ENCODE data around the gene HELZ2.

The HELZ2 gene

DNA sequence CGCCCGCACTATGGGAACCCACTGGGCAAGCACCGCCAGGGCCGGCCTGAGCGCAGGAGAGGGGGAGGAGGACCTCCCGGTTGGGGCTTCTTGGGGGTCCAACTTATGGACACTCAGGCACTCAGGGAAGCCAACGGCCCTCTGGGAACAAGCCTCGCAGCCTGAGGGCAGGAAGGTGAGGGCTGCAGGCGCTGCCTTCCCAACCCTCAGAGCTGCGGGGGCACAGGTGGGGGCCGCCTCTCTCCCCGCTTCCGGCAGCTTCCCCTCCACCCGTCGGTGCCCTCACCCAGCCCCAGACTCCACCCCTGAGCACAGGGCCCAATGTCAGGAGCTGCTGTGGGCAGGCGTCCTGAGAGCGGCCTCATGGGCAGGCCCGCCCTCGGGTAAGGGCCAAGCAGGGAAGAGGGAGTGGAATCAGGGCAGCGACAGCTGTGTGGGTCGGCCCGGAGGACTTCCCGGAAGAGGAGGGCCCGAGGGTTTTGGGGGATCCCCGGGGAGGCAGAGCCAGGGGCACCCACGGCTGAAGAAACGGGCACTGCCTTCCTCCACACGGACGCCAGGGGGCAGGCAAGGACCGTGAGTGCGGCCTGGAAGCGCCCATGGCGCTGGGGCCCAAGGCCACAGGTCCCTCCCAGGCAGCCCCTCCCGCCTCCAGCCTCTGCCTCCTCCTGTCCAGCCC lies 36.4 kb downstream of the HELZ2 start:
- Histone ChIP-seq H3K36me3 (ENCODE audit: control insufficient read depth in 2 of 2, insufficient read depth in 2 of 2, low read length in 2 of 2) (no peaks in the 10 kb centered on the region), H3K9me3 (ENCODE audit: control insufficient read depth in 2 of 2, low read length in 2 of 2) (no peaks in the 10 kb centered on the region), H3K4me1 (ENCODE audit: control insufficient read depth in 2 of 2, insufficient read depth in 2 of 2, low read length in 2 of 2) (peaks cover 30 to 46% of the 10 kb centered on the region in 2 donors), H3K27me3 (ENCODE audit: control insufficient read depth in 2 of 2, insufficient read depth in 2 of 2, low read length in 2 of 2) (no peaks in the 10 kb centered on the region), H3K27ac (ENCODE audit: low read depth in 2 of 2, low read length in 2 of 2) (peak overlapping the region; percentile 99), H3K9ac (ENCODE audit: low read depth in 1 of 2, low read length in 2 of 2) (peak overlapping the region; percentile 87 to 99), H3K4me3 (ENCODE audit: low read length in 2 of 2) (peak overlapping the region; percentile 78 to 80)

DNA sequence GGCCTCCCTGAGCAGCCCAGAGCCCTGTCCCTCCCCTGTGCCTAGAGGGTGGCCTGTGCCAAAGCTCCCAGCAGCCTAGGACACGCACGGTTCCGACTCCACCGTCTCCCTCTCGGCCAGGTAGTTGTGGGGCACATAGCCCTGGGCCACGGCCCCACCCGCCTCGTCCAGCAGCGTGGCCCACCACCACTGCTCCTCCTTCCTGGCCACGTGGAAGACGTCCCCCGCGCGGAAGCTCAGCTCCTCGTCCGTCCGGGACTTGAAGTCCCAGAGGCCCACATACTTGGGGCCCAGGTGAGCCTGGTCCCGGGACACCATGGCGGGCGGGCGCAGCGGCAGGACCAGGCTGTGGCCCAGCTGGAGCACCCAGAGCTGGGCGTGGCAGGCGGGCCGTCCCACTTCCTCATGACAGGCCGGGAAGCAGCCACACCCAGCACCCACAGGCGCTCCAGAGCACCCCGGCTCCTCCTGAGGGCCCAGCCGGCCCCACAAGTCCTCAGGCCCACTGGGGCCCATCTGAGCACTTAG lies 37.0 kb downstream of the HELZ2 start, which contains the start of gene PTK6:
Gene PTK6, minus strand, starts transcription at position 380 of the 528 bp plus-strand sequence. Its CDS starts 62 bp downstream, at position 318.
- Histone ChIP-seq H3K27me3 (ENCODE audit: control insufficient read depth in 2 of 2, insufficient read depth in 2 of 2, low read length in 2 of 2) (no peaks in the 10 kb centered on the region), H3K9me3 (ENCODE audit: control insufficient read depth in 2 of 2, low read length in 2 of 2) (no peaks in the 10 kb centered on the region), H3K4me3 (ENCODE audit: low read length in 2 of 2) (peak within 1 kb of the TSS; percentile 78 to 80), H3K27ac (ENCODE audit: low read depth in 2 of 2, low read length in 2 of 2) (peak within 1 kb of the TSS; percentile 99), H3K4me1 (ENCODE audit: control insufficient read depth in 2 of 2, insufficient read depth in 2 of 2, low read length in 2 of 2) (peaks cover 30 to 47% of the 10 kb centered on the region in 2 donors), H3K36me3 (ENCODE audit: control insufficient read depth in 2 of 2, insufficient read depth in 2 of 2, low read length in 2 of 2) (peaks cover 2% of the 10 kb centered on the region in 2 donors), H3K9ac (ENCODE audit: low read depth in 1 of 2, low read length in 2 of 2) (peak within 1 kb of the TSS; percentile 87 to 99)

DNA sequence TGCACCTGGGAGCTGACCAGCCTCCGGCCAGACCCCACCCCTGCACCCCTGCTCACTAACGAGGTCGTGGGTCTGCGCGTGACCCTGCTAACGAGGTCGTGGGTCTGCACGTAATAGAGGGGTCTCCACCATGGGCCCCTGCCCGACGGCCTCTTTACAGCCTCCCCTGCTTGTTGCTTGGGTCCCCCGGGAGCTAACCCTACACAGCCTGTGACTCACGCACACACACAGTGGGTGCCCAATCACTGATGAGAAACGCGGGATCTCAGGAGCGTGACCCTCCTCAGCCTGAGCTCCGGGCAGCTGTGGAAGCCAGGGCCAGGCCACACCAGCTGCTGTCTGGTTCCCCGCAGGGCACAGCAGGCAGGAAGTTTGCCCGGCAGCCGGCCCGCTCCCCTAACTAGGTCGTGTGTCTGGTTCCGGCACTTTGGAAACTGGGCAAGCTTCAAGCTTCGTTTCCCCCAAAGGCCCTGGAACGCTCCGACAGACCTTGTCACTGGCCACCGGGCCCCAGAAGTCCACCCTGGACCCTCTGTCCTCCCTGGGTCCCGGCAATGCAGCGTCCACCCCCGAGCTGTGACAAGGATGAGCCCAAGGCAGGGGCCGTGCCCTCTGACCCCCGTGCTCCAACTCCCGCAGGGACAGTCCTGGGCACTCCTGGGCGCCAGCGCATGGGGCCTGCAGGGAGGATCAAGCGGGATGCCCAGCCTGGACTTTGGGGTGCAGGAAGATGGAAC lies 37.6 kb downstream of the HELZ2 start:
- no peaks in the 10 kb centered on the region for H3K9me3 ChIP-seq (ENCODE audit: control insufficient read depth in 2 of 2, low read length in 2 of 2)
- peak overlapping the region; percentile 99 for H3K27ac ChIP-seq (ENCODE audit: low read depth in 2 of 2, low read length in 2 of 2)
- H3K9ac ChIP-seq (ENCODE audit: low read depth in 1 of 2, low read length in 2 of 2): peak overlapping the region; percentile 87 to 99
- peak overlapping the region; percentile 78 to 80 for H3K4me3 ChIP-seq (ENCODE audit: low read length in 2 of 2)
- H3K36me3 ChIP-seq (ENCODE audit: control insufficient read depth in 2 of 2, insufficient read depth in 2 of 2, low read length in 2 of 2): peaks cover 3% of the 10 kb centered on the region in 2 donors
- no peaks in the 10 kb centered on the region for H3K27me3 ChIP-seq (ENCODE audit: control insufficient read depth in 2 of 2, insufficient read depth in 2 of 2, low read length in 2 of 2)
- peaks cover 33 to 52% of the 10 kb centered on the region in 2 donors for H3K4me1 ChIP-seq (ENCODE audit: control insufficient read depth in 2 of 2, insufficient read depth in 2 of 2, low read length in 2 of 2)

DNA sequence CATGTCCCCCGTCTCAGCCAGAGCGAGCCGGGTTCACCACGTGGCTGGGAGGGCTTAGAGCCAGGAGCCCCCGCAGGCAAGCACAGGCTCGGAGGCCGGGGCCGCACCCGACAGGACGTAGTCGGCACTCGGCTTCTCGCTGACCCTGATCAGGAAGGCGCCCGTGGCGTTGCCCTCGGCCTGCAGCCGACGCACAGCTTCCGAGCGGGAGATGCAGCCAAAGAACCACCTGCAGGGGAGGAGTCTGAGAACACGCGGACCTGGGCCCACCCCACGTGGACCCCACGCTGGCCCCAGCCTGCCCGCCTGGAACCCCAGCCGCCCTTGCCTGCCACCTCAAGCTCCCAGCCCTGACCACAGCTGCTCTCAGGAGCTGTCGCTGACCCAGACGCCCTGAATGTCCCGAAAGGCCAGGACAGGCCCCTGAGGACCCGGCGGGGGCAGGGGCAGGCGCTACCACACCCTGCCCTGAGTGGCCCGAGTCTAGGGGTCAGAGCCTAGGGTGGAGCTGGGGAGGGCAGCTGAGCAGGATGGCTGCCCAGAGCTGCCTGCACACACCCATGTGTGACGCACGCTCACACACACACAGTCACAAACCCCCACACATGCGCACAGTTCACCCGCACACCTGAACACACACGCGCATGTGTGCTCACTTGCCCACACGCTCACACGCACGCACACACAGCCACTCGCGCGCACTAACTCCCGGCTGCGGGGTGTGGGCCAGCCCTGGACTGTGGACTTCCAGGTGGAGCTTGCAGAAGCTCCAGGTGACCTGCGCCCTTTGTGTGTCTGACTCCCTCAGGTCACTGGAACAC lies 39.0 kb downstream of the HELZ2 start:
- Histone ChIP-seq H3K4me3 (ENCODE audit: low read length in 2 of 2) (peak overlapping the region; percentile 52 to 54), H3K4me1 (ENCODE audit: control insufficient read depth in 2 of 2, insufficient read depth in 2 of 2, low read length in 2 of 2) (peaks cover 36 to 52% of the 10 kb centered on the region in 2 donors), H3K27ac (ENCODE audit: low read depth in 2 of 2, low read length in 2 of 2) (peak overlapping the region; percentile 91 to 96), H3K9me3 (ENCODE audit: control insufficient read depth in 2 of 2, low read length in 2 of 2) (no peaks in the 10 kb centered on the region), H3K36me3 (ENCODE audit: control insufficient read depth in 2 of 2, insufficient read depth in 2 of 2, low read length in 2 of 2) (peaks cover 3% of the 10 kb centered on the region in 2 donors), H3K27me3 (ENCODE audit: control insufficient read depth in 2 of 2, insufficient read depth in 2 of 2, low read length in 2 of 2) (no peaks in the 10 kb centered on the region), H3K9ac (ENCODE audit: low read depth in 1 of 2, low read length in 2 of 2) (peak overlapping the region; percentile 47 to 76)

DNA sequence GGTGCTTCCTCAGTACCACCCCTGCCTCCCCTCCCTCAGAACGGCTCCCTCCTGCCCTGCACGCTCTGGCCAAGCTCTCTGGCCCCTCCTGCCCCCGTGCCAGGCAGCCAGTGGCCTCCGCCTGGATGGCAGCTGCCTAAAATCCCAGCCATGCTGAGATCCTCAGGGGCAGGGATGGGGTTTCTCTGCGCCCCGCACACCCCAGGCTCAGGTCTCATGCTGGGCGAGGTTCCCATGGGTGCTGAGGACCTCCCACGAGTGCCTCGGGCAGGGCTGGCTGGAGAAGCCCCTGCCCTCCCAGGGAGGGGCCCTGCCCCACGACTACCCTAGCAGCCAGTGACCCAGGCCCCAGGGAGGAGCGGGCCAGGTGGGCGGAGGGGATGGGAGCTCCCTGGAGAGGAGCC lies 39.6 kb downstream of the HELZ2 start:
- Histone ChIP-seq H3K27ac (ENCODE audit: low read depth in 2 of 2, low read length in 2 of 2) (peak overlapping the region; percentile 91 to 96), H3K27me3 (ENCODE audit: control insufficient read depth in 2 of 2, insufficient read depth in 2 of 2, low read length in 2 of 2) (no peaks in the 10 kb centered on the region), H3K36me3 (ENCODE audit: control insufficient read depth in 2 of 2, insufficient read depth in 2 of 2, low read length in 2 of 2) (peaks cover 3% of the 10 kb centered on the region in 2 donors), H3K9ac (ENCODE audit: low read depth in 1 of 2, low read length in 2 of 2) (peak overlapping the region; percentile 47 to 76), H3K9me3 (ENCODE audit: control insufficient read depth in 2 of 2, low read length in 2 of 2) (no peaks in the 10 kb centered on the region), H3K4me3 (ENCODE audit: low read length in 2 of 2) (peak overlapping the region in 1 of 2 donors; percentile 54), H3K4me1 (ENCODE audit: control insufficient read depth in 2 of 2, insufficient read depth in 2 of 2, low read length in 2 of 2) (peaks cover 35 to 51% of the 10 kb centered on the region in 2 donors)

DNA sequence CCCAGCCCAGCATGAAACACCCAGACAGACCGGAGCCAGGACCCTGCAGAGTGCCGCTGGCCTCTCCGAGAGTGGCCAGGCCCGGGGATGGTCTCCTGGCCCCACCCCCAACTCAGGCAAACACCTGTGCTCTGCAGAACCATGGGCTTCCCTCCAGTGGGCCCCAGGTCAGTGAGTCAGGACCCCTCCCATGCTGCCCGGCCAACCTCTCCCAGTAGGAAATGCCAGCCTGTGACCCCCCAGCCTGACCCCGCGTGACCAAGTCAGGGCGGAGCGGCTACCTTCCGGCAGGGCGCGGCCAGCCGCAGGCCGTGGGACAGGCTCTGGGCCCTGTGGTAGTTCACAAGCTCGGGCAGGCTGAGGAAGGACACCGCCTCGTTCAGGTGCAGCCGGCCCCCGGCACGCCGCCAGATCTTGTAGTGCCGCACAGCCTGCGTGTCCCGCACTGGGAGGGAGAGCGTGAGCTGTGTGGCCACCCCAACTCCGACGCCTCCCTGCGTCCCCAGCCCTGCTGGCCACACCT lies 40.1 kb downstream of the HELZ2 start:
- Histone ChIP-seq H3K9ac (ENCODE audit: low read depth in 1 of 2, low read length in 2 of 2) (peak overlapping the region; percentile 47 to 76), H3K27me3 (ENCODE audit: control insufficient read depth in 2 of 2, insufficient read depth in 2 of 2, low read length in 2 of 2) (no peaks in the 10 kb centered on the region), H3K36me3 (ENCODE audit: control insufficient read depth in 2 of 2, insufficient read depth in 2 of 2, low read length in 2 of 2) (peaks cover 6 to 7% of the 10 kb centered on the region in 2 donors), H3K4me3 (ENCODE audit: low read length in 2 of 2) (peak overlapping the region in 1 of 2 donors; percentile 54), H3K4me1 (ENCODE audit: control insufficient read depth in 2 of 2, insufficient read depth in 2 of 2, low read length in 2 of 2) (peaks cover 30 to 46% of the 10 kb centered on the region in 2 donors), H3K9me3 (ENCODE audit: control insufficient read depth in 2 of 2, low read length in 2 of 2) (no peaks in the 10 kb centered on the region), H3K27ac (ENCODE audit: low read depth in 2 of 2, low read length in 2 of 2) (peak overlapping the region; percentile 91 to 96)

DNA sequence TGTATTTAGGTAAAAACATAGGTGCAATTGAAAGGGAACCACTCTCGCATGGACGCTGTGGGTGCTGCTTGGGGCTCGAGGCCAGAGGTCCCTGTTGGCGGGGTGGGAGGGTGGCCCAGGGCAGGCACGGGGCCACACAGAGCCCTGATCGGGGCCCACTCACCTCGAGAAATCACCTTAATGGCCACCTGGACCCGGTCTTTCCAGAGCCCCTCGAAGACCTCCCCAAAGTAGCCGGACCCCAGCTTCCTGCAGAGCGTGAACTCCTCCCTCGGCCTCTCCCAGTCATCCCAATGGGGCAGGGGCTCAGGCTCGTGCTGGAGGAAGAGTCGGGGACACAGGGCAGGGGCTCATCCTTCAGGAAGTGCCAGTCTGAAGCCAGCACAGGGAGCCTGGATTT lies 40.7 kb downstream of the HELZ2 start:
- H3K4me1 ChIP-seq (ENCODE audit: control insufficient read depth in 2 of 2, insufficient read depth in 2 of 2, low read length in 2 of 2): peaks cover 27 to 43% of the 10 kb centered on the region in 2 donors
- no peaks in the 10 kb centered on the region for H3K9me3 ChIP-seq (ENCODE audit: control insufficient read depth in 2 of 2, low read length in 2 of 2)
- H3K9ac ChIP-seq (ENCODE audit: low read depth in 1 of 2, low read length in 2 of 2): peak overlapping the region in 1 of 2 donors; percentile 65
- peaks cover 6 to 8% of the 10 kb centered on the region in 2 donors for H3K36me3 ChIP-seq (ENCODE audit: control insufficient read depth in 2 of 2, insufficient read depth in 2 of 2, low read length in 2 of 2)
- no peak overlapping the region for H3K4me3 ChIP-seq (ENCODE audit: low read length in 2 of 2)
- peak overlapping the region; percentile 91 to 96 for H3K27ac ChIP-seq (ENCODE audit: low read depth in 2 of 2, low read length in 2 of 2)
- no peaks in the 10 kb centered on the region for H3K27me3 ChIP-seq (ENCODE audit: control insufficient read depth in 2 of 2, insufficient read depth in 2 of 2, low read length in 2 of 2)

DNA sequence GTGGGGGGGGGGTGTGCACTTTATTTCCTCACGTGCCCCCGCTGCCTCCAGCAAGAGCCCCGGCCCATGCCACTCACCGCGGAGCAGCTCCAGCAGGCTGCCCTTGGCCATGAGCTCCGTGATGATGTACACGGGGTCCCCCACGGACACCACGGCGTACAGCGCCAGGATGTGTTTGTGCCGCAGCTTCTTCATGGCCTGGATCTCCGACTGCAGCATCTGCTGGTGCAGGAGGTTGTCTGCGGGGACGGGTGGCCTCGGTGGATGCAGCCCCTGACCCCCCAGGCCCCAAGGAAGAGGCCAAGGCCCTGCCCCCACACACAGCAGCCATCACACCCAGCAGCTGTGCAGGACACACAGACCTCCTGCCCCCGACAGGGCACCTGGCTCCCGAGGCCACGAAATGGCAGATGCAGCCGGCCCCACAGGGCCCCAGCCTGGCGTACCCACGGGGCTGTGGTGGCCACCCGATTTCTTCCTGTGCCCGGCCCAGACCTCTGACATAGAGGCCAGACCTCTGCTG lies 41.5 kb downstream of the HELZ2 start:
- Histone ChIP-seq H3K27me3 (ENCODE audit: control insufficient read depth in 2 of 2, insufficient read depth in 2 of 2, low read length in 2 of 2) (no peaks in the 10 kb centered on the region), H3K4me1 (ENCODE audit: control insufficient read depth in 2 of 2, insufficient read depth in 2 of 2, low read length in 2 of 2) (peaks cover 27 to 41% of the 10 kb centered on the region in 2 donors), H3K27ac (ENCODE audit: low read depth in 2 of 2, low read length in 2 of 2) (no peak overlapping the region), H3K9ac (ENCODE audit: low read depth in 1 of 2, low read length in 2 of 2) (no peak overlapping the region), H3K36me3 (ENCODE audit: control insufficient read depth in 2 of 2, insufficient read depth in 2 of 2, low read length in 2 of 2) (peaks cover 6 to 8% of the 10 kb centered on the region in 2 donors), H3K9me3 (ENCODE audit: control insufficient read depth in 2 of 2, low read length in 2 of 2) (no peaks in the 10 kb centered on the region), H3K4me3 (ENCODE audit: low read length in 2 of 2) (no peak overlapping the region)

DNA sequence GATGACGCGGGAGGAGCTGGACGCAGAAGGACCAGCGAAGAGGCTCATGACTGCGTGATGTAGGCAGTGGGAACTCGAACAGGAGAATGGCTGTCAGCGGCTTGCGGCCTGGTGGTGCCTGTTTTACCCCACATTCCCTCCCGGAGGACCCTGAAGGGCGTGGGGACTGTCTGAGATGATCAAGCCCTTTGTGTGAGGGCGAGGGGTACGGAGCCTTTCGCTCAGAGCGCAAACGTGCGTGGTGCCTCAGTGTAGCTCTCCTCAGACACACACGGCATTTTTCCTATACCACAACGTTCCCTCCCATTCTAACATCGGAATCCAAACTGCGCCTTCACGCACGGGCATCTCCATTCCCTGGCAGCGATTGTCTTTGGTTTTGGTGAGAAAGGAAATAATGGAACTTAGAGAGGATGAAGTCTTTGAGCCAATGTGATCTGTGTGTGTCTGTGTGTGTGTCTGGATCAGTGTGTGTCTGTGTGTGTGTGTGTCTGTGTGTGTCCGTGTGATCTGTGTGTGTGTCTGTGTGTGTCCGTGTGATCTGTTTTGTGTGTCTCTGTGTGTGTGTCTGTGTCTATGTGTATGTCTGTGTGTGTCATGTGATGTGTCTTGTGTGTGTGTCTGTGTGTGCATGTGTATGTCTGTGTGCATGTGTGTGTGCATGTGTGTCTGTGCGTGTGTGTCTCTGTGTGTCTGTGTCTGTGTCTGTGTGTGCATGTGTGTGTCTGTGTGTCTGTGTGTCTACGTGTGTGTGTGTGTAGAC lies 42.2 kb downstream of the HELZ2 start:
- Histone ChIP-seq H3K27me3 (ENCODE audit: control insufficient read depth in 2 of 2, insufficient read depth in 2 of 2, low read length in 2 of 2) (no peaks in the 10 kb centered on the region), H3K36me3 (ENCODE audit: control insufficient read depth in 2 of 2, insufficient read depth in 2 of 2, low read length in 2 of 2) (peaks cover 6 to 8% of the 10 kb centered on the region in 2 donors), H3K9ac (ENCODE audit: low read depth in 1 of 2, low read length in 2 of 2) (no peak overlapping the region)

More for the DNA sequence above, 42.2 kb downstream of the HELZ2 start:
- no peak overlapping the region for H3K27ac ChIP-seq (ENCODE audit: low read depth in 2 of 2, low read length in 2 of 2)
- peaks cover 25 to 36% of the 10 kb centered on the region in 2 donors for H3K4me1 ChIP-seq (ENCODE audit: control insufficient read depth in 2 of 2, insufficient read depth in 2 of 2, low read length in 2 of 2)
- H3K9me3 ChIP-seq (ENCODE audit: control insufficient read depth in 2 of 2, low read length in 2 of 2): no peaks in the 10 kb centered on the region
- no peak overlapping the region for H3K4me3 ChIP-seq (ENCODE audit: low read length in 2 of 2)
